ENCODE data around the gene DAB1. TPM values are rescaled to one million over a fixed set of nuclear protein-coding genes. Genes with fewer than 3 reads are reported as not detected.

The DAB1 gene
- total RNA-seq, 4 donors from 2014 or later = 0.48 to 1.2 TPM; not detected in 2

DNA sequence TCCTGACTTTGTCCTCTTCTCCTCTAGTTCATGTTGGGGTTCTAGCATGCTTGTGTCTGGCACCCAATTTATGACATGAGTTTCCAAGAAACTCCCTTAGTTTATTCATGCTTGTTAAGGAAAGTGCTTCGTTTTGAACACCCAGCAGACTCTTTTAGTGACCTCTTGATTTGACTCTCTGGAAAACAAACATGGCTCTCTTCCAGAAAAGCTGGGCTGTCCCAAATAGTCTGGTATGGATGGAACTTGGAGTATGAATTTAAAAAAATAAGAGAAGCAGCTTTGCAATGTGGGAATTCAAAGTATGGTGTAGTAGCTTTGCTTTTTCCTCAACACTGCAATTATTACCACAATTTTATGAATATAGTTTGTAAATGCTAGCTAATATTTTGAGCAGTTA is 314.6 kb downstream of the DAB1 start:
- intact Hi-C loops (cut with DNase I; ENCODE audit: low total_unique reads) = no loop called here
- no peaks in the 10 kb centered on the region for H3K36me3 ChIP-seq
- H3K4me3 ChIP-seq = no peak overlapping the region
- H3K9me3 ChIP-seq = no peaks in the 10 kb centered on the region
- TF ChIP-seq EP300 (IDR thresholded peaks at IDR 0.05; ENCODE audit: low read depth) (no peak), POLR2AphosphoS5 (IDR thresholded peaks at IDR 0.05) (no peak), POLR2A (IDR thresholded peaks at IDR 0.05) (no peak)
- TF ChIP-seq, protein P1, sequence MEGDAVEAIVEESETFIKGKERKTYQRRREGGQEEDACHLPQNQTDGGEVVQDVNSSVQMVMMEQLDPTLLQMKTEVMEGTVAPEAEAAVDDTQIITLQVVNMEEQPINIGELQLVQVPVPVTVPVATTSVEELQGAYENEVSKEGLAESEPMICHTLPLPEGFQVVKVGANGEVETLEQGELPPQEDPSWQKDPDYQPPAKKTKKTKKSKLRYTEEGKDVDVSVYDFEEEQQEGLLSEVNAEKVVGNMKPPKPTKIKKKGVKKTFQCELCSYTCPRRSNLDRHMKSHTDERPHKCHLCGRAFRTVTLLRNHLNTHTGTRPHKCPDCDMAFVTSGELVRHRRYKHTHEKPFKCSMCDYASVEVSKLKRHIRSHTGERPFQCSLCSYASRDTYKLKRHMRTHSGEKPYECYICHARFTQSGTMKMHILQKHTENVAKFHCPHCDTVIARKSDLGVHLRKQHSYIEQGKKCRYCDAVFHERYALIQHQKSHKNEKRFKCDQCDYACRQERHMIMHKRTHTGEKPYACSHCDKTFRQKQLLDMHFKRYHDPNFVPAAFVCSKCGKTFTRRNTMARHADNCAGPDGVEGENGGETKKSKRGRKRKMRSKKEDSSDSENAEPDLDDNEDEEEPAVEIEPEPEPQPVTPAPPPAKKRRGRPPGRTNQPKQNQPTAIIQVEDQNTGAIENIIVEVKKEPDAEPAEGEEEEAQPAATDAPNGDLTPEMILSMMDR (IDR thresholded peaks at IDR 0.05) = no peak
- 38 to 43% methylated on average over 1 of the region's 1 CpG for WGBS, 2 donors (ENCODE audit: low coverage in 1 of 2)
- H3K27ac ChIP-seq = no peak overlapping the region
- in situ Hi-C loops (cut with MboI; ENCODE audit: low pct_ligation_motif_present in 1 of 4, low pct_unique_long_range_greater_than_20kb in 1 of 4, low sequenced_read_pairs in 3 of 4) = no loop called here
- DNase-seq = no peak
- H3K27me3 ChIP-seq = no peaks in the 10 kb centered on the region
- no peaks in the 10 kb centered on the region for H3K4me1 ChIP-seq

DNA sequence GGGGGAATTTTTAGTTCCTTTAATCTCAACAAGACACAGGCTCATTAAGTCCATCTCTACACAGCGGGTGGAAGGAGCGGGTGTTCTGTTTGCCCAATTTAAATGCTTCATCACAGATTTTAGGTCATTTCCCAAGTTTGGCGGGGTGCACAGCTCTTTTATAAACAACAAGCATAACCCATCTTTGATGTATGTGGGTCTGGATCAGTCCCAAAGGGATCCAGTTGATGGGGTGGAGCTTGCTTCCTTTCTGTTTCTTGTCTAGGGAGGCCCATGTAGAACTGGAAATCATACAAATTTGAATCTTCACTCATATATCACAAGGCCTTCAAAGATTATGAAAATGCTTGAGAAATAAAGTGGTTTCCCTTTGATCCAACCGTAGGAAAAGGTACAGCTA is 317.6 kb downstream of the DAB1 start:
- Histone ChIP-seq H3K4me1 (no peaks in the 10 kb centered on the region), H3K27ac (no peak overlapping the region), H3K36me3 (no peaks in the 10 kb centered on the region), H3K27me3 (no peaks in the 10 kb centered on the region), H3K9me3 (no peaks in the 10 kb centered on the region), H3K4me3 (no peak overlapping the region)
- WGBS, 2 donors (ENCODE audit: low coverage in 1 of 2) = 57 to 73% methylated on average over 1 to 4 of the region's 4 CpGs
- intact Hi-C loops (cut with DNase I; ENCODE audit: low total_unique reads) (no loop called here), in situ Hi-C loops (cut with MboI; ENCODE audit: low pct_ligation_motif_present in 1 of 4, low pct_unique_long_range_greater_than_20kb in 1 of 4, low sequenced_read_pairs in 3 of 4) (no loop called here)
- TF ChIP-seq, protein P1 (IDR thresholded peaks at IDR 0.05) = no peak
- TF ChIP-seq POLR2AphosphoS5 (IDR thresholded peaks at IDR 0.05) = no peak
- no peak for TF ChIP-seq EP300 (IDR thresholded peaks at IDR 0.05; ENCODE audit: low read depth)
- no peak for DNase-seq

DNA sequence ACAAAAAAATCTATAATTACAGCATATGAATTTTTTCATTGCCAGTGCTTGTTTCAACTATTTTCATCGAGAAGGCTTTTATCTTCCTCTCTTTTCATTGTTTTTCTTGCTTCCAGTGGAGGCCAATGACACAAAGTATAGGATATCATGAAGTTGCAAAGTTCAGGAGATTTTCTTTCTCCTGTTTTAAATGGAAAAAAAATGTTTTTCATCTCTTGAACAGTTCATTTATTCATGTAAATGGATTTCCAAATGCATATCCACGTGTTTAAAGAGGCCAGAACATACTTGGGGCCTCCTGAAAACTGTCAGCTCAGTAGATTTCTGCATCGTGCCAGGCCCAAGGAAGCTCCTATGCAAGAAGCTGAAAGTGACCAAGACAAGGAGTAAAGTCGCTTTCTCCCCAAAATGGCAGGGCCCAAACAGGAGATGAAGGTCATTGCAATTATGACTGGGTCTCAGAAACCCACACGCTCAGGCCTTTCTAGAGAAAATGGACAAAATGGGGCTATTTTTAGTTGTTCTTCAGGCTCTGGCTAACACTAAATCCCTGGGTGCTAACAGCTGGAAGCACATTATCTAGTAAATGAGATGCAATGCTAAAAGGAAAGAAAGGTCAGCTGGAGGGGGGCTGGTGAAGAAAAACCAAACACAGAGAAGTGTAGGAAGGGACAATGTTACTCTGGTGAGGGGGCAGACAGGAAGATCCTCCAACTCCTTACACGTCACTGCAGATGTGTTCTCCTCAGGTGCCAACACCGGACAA is 321.1 kb downstream of the DAB1 start:
- 70 to 84% methylated on average over 6 to 7 of the region's 7 CpGs for WGBS, 2 donors (ENCODE audit: low coverage in 1 of 2)

DNA sequence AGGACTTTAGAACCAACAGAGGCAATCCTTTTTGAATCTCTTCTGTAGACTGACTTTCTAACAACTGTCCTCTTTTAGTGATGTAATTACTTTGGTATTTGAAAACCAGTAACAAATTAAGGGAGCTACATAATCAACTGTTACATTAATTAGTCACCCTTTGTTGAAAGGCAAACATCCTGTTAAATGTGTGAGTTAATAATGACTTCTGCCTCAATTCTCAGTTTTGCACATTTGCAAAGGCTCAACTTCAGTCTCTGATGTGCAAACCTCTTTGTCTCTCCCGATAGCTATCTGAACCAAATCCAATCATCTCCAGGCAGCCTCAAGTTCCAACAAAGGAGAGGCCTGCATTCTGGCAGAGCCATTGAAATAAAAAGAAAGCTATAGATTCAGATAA is 322.7 kb downstream of the DAB1 start:
- H3K9me3 ChIP-seq = no peaks in the 10 kb centered on the region
- H3K36me3 ChIP-seq = no peaks in the 10 kb centered on the region
- no peak overlapping the region for H3K27ac ChIP-seq
- in situ Hi-C loops (cut with MboI; ENCODE audit: low pct_ligation_motif_present in 1 of 4, low pct_unique_long_range_greater_than_20kb in 1 of 4, low sequenced_read_pairs in 3 of 4) = no loop called here
- TF ChIP-seq EP300 (IDR thresholded peaks at IDR 0.05; ENCODE audit: low read depth) = no peak
- TF ChIP-seq, protein P1 (IDR thresholded peaks at IDR 0.05) = no peak
- TF ChIP-seq POLR2AphosphoS5 (IDR thresholded peaks at IDR 0.05) = no peak
- no peak for TF ChIP-seq POLR2A (IDR thresholded peaks at IDR 0.05)
- no peak for DNase-seq
- intact Hi-C loops (cut with DNase I; ENCODE audit: low total_unique reads) = no loop called here
- 54% methylated on average over 1 of the region's 1 CpG; no CpG with 5 or more reads in 1 of the 2 donors for WGBS, 2 donors (ENCODE audit: low coverage in 1 of 2)
- H3K27me3 ChIP-seq = no peaks in the 10 kb centered on the region
- H3K4me3 ChIP-seq = no peak overlapping the region
- no peaks in the 10 kb centered on the region for H3K4me1 ChIP-seq

More for the DNA sequence above, 321.1 kb downstream of the DAB1 start:
- in situ Hi-C loops (cut with MboI; ENCODE audit: low pct_ligation_motif_present in 1 of 4, low pct_unique_long_range_greater_than_20kb in 1 of 4, low sequenced_read_pairs in 3 of 4) (no loop called here), intact Hi-C loops (cut with DNase I; ENCODE audit: low total_unique reads) (no loop called here)
- H3K27me3 ChIP-seq = no peaks in the 10 kb centered on the region
- no peaks in the 10 kb centered on the region for H3K4me1 ChIP-seq
- DNase-seq = no peak
- H3K4me3 ChIP-seq = no peak overlapping the region
- no peaks in the 10 kb centered on the region for H3K36me3 ChIP-seq
- no peaks in the 10 kb centered on the region for H3K9me3 ChIP-seq
- H3K27ac ChIP-seq = no peak overlapping the region
- TF ChIP-seq POLR2A (IDR thresholded peaks at IDR 0.05) (no peak), POLR2AphosphoS5 (IDR thresholded peaks at IDR 0.05) (no peak), EP300 (IDR thresholded peaks at IDR 0.05; ENCODE audit: low read depth) (no peak)
- TF ChIP-seq, protein P1 (IDR thresholded peaks at IDR 0.05) = no peak

All from transverse colon (tissue), 4 donors.